ENCODE measurements around the gene SDF2L1. TPM values are rescaled to one million over a fixed set of nuclear protein-coding genes. Genes with fewer than 3 reads are reported as not detected.

The SDF2L1 gene
- total and polyA plus RNA-seq, 9 of the 15 experiments (the other 6 are each of a cell fraction or from before 2014, with no cell fraction given), result 15.1 to 989 (median 124) TPM

- TF ChIP-seq CEBPZ (IDR thresholded peaks at IDR 0.05; ENCODE audit: borderline replicate concordance, low read depth, low read length), result 0 out of 2 replicates have a peak, but pooled peaks have one; percentile 43
- no peak for TF ChIP-seq NR1H2 (CRISPR knock-in tag; IDR thresholded peaks at IDR 0.05)
- 0 out of 4 replicates have a peak, but pooled peaks of 1 of the 2 experiments have one; percentile 80 for TF ChIP-seq ZNF639 (CRISPR knock-in tag; conservative IDR thresholded peaks at IDR 0.05 in 1 of 2, IDR thresholded peaks at IDR 0.05 in 1 of 2)
- no peak for TF ChIP-seq ZNF77 (CRISPR knock-in tag; IDR thresholded peaks at IDR 0.05)
- TF ChIP-seq PCBP1 (IDR thresholded peaks at IDR 0.05; ENCODE audit: low read depth, low read length, poor library complexity, severe bottlenecking), result no peak
- 0 out of 2 replicates have a peak, but pooled peaks have one; percentile 24 for TF ChIP-seq STAG1 (CRISPR knock-in tag; IDR thresholded peaks at IDR 0.05; ENCODE audit: borderline replicate concordance)
- no peak for TF ChIP-seq NKRF (IDR thresholded peaks at IDR 0.05; ENCODE audit: borderline replicate concordance)
- TF ChIP-seq ZC3H8 (IDR thresholded peaks at IDR 0.05), result no peak
- no peak for TF ChIP-seq RBM14 (IDR thresholded peaks at IDR 0.05; ENCODE audit: borderline replicate concordance, insufficient read depth, low read depth, low read length)
- TF ChIP-seq HDAC6 (IDR thresholded peaks at IDR 0.05; ENCODE audit: low read depth, low read length), result no peak
- TF ChIP-seq ZNF561 (CRISPR knock-in tag; conservative IDR thresholded peaks at IDR 0.05), result no peak
- no peak for TF ChIP-seq JUNB (CRISPR knock-in tag; conservative IDR thresholded peaks at IDR 0.05)
- TF ChIP-seq SNRNP70 (optimal IDR thresholded peaks at IDR 0.05; ENCODE audit: low read depth, low read length), result no peak
- TF ChIP-seq SAFB (IDR thresholded peaks at IDR 0.05; ENCODE audit: borderline replicate concordance, low read depth, low read length), result no peak
- TF ChIP-seq WHSC1 (IDR thresholded peaks at IDR 0.05; ENCODE audit: low read length), result peak; percentile 13
- TF ChIP-seq STAT5A (IDR thresholded peaks at IDR 0.05; ENCODE audit: borderline replicate concordance, low read length), result no peak
- TF ChIP-seq POLR3A (IDR thresholded peaks at IDR 0.05; ENCODE audit: borderline replicate concordance, extremely low read depth, insufficient read depth, insufficient read length), result no peak
- no peak for TF ChIP-seq HINFP (tag; conservative IDR thresholded peaks at IDR 0.05; ENCODE audit: low read depth)
- no peak for TF ChIP-seq PCBP2 (IDR thresholded peaks at IDR 0.05; ENCODE audit: low read depth, low read length, poor library complexity, severe bottlenecking)
- no peak for TF ChIP-seq ZNF436 (CRISPR knock-in tag; IDR thresholded peaks at IDR 0.05)
Measured at GRCh38 chr22:21602579-21602978, 39.5 kb upstream of the SDF2L1 start (continued).
